Ovary (tissue), 9 donors: ENCODE results near the gene C19orf73. TPM values are rescaled to one million over a fixed set of nuclear protein-coding genes. Genes with fewer than 3 reads are reported as not detected.

ENCODE experiments used
- DNase-seq, 5 donors: peaks; one replicate each; pipeline ENCODE4 v3.0.0-alpha.2; 2019 to 2020
- H3K27ac ChIP-seq, 2 donors: fragments of 200-600 bp; one replicate each; pipeline versions ENCODE4 v1.5.1 to v1.8.0; 2019 to 2022
- H3K27me3 ChIP-seq: fragments of 200-600 bp; one replicate; pipeline ENCODE4 v1.8.0; 2022
- H3K36me3 ChIP-seq: fragments of 200-600 bp; sonication (generic); one replicate; pipeline ENCODE4 v1.5.1; 2019
- H3K4me1 ChIP-seq: one replicate; pipeline ENCODE4 v1.8.1; 2013; ENCODE audit warnings: mild to moderate bottlenecking, moderate library complexity; ENCODE audit not compliant: insufficient read depth
- H3K4me3 ChIP-seq: fragments of 200-600 bp; sonication (generic); one replicate; pipeline ENCODE4 v1.5.1; 2017
- H3K9me3 ChIP-seq, 2 donors: fragments of 200-600 bp in 1 of 2; sonication (generic) in 1 of 2; one replicate each; pipeline versions ENCODE4 v1.5.1 to v1.8.1; 2013 to 2019; ENCODE audit warnings: mild to moderate bottlenecking in 1 of 2, moderate library complexity in 1 of 2
- EP300 ChIP-seq: sonication (generic); formaldehyde crosslinking; IDR thresholded peaks from one replicate; pipeline ENCODE4 v1.6.1; 2017; ENCODE audit warnings: antibody characterized with exemption
- POLR2A ChIP-seq: fragments of 450-650 bp; IDR thresholded peaks from one replicate; pipeline ENCODE4 v1.6.1; 2017; ENCODE audit warnings: antibody characterized with exemption, mild to moderate bottlenecking, moderate library complexity
- WGBS, 3 donors: extraction: QIAGEN DNeasy Blood & Tissue Kit in 1 of 3; methylation state at CpG; one replicate each; pipeline versions ENCODE4 v1.1.5 to v1.1.7; 2013 to 2017; 5-methylcytosine and 5-hydroxymethylcytosine counted together
- intact Hi-C, 4 donors: fragments of 100-400 bp; cut with DNase I; formaldehyde crosslinking; loops; one replicate each; pipeline versions ENCODE4 v1.11.0 to v1.15.1; 2022 to 2023
- polyA plus RNA-seq, 2 donors: library from polyadenylated mRNA; stranded (reverse); fragments of 200-250 nt in 1 of 2; fragments of 350-450 nt in 1 of 2; fragmentation: Illumina TruSeq in 1 of 2; extraction: RNeasy Lipid Tissue Mini Kit (QIAGEN cat#74804) in 1 of 2; gene quantifications; one replicate each; pipeline ENCODE4 v1.2.3, GENCODE V29; 2013 to 2014
- total RNA-seq, 7 donors: library from RNA; depleted of rRNA in 2 of 7; stranded (reverse); fragments of >200 nt in 2 of 7; fragmentation: NEBNext Ultra II Directional in 3 of 7; extraction: Animal tissue kit (Norgen Biotek cat#: 25700) in 3 of 7; gene quantifications; one replicate each; pipeline versions ENCODE4 v1.1.0 to v1.2.4, GENCODE V29; 2016 to 2023
- TF ChIP-seq, protein P1 (sequence below), 3 donors: fragments of 450-650 bp in 2 of 3; fragments of 200-600 bp in 1 of 3; IDR thresholded peaks; one replicate each; pipeline versions ENCODE4 v1.5.1 to v1.8.0; 2016 to 2022; ENCODE audit warnings: antibody characterized with exemption in 3 of 3, mild to moderate bottlenecking in 1 of 3
- donor health status: DM: no; HTN: no; CAD: no; lungs with moderate emphysema.
- donor health status: DM: no; HTN: no; CAD: no.
- donor health status: Bipolar disorder and iron deficiency.
- donor health status: DM: yes; HTN: yes; CAD: no.
- donor health status: DM: no; HTN: no; CAD: no.
- donor health status: DM: yes; HTN: yes; CAD: no.

The C19orf73 gene
- total and polyA plus RNA-seq, 9 donors = 0.42 to 1.5 (median 0.45) TPM; not detected in 4

GRCh38 chr19:49155820-49156346 lies 36.9 kb upstream of the C19orf73 start:
- DNase-seq = no peak
- Histone ChIP-seq H3K4me3 (no peak overlapping the region), H3K36me3 (no peaks in the 10 kb centered on the region), H3K27ac (peak overlapping the region in 1 of 2 donors; percentile 20), H3K9me3 (no peaks in the 10 kb centered on the region), H3K27me3 (no peaks in the 10 kb centered on the region), H3K4me1 (peaks cover 3% of the 10 kb centered on the region)
- WGBS, 3 donors = 30 to 40% (median 37%) methylated on average over 4 of the region's 4 CpGs
- TF ChIP-seq, protein P1, sequence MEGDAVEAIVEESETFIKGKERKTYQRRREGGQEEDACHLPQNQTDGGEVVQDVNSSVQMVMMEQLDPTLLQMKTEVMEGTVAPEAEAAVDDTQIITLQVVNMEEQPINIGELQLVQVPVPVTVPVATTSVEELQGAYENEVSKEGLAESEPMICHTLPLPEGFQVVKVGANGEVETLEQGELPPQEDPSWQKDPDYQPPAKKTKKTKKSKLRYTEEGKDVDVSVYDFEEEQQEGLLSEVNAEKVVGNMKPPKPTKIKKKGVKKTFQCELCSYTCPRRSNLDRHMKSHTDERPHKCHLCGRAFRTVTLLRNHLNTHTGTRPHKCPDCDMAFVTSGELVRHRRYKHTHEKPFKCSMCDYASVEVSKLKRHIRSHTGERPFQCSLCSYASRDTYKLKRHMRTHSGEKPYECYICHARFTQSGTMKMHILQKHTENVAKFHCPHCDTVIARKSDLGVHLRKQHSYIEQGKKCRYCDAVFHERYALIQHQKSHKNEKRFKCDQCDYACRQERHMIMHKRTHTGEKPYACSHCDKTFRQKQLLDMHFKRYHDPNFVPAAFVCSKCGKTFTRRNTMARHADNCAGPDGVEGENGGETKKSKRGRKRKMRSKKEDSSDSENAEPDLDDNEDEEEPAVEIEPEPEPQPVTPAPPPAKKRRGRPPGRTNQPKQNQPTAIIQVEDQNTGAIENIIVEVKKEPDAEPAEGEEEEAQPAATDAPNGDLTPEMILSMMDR (IDR thresholded peaks at IDR 0.05) = no peak
- no peak for TF ChIP-seq EP300
- TF ChIP-seq POLR2A = no peak
- intact Hi-C loops = no loop called here

DNA sequence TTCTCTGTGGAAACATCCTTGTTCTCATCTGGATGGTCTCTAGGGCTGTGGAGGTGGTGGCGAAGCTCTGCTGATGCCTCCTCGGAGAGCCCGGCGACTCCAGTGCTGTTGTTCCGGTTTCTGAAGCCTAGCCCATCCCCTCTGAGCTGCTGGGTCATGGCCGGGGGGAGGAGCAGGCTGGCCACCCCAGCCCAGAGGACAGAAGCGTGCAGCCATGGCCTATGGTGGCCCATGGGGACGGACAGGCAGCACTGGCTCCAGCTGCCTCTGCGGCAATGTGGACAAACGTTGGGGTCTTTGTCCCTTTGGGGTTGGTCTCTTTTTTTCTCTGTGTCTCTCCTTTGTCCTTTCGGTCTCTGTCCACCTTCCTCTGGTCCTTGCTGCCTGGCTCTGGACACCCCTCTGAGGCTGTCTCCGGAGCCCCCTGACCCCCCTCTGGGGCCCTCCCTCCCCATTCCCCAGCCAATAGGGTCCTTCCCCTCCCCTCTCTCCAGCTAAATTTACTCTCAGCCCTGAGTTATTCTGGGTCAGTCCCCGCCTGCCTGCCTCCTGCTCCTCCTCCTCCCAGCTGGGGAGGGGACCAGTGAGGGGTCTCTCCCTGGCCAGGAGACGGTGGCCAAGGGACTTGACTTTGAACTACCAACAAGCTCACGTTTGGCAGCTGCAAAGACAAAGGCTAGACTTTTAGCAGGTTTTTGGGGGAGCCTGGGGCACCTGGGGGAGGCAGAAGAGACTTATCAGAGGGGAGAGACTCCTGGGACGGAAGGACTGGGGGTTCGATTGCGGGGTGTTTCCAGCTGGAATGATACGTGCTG lies 36.3 kb upstream of the C19orf73 start, which contains the start of gene HRC:
Gene HRC, minus strand, starts transcription at position 392 of the 815 bp plus-strand sequence. Its CDS starts 159 bp downstream, at position 233.
- H3K27ac ChIP-seq = peak within 1 kb of the TSS in 1 of 2 donors; percentile 20
- peaks cover 3% of the 10 kb centered on the region for H3K4me1 ChIP-seq
- DNase-seq = no peak
- no peaks in the 10 kb centered on the region for H3K9me3 ChIP-seq
- H3K27me3 ChIP-seq = no peaks in the 10 kb centered on the region
- intact Hi-C loops = no loop called here
- H3K4me3 ChIP-seq = no peak within 1 kb of the TSS
- WGBS, 3 donors = 26 to 33% (median 33%) methylated on average over 15 to 19 of the region's 19 CpGs
- TF ChIP-seq EP300 = no peak
- TF ChIP-seq POLR2A = no peak
- TF ChIP-seq, protein P1 (IDR thresholded peaks at IDR 0.05) = no peak
- H3K36me3 ChIP-seq = no peaks in the 10 kb centered on the region

GRCh38 chr19:49154279-49154678 lies 35.3 kb upstream of the C19orf73 start:
- TF ChIP-seq POLR2A = no peak
- TF ChIP-seq, protein P1 (IDR thresholded peaks at IDR 0.05) = no peak
- TF ChIP-seq EP300 = no peak
- intact Hi-C loops = no loop called here
- H3K9me3 ChIP-seq = no peaks in the 10 kb centered on the region
- peaks cover 3% of the 10 kb centered on the region for H3K4me1 ChIP-seq
- no peaks in the 10 kb centered on the region for H3K36me3 ChIP-seq
- no peak for DNase-seq
- no peaks in the 10 kb centered on the region for H3K27me3 ChIP-seq
- WGBS, 3 donors = 92 to 95% (median 93%) methylated on average over 6 of the region's 6 CpGs
- H3K4me3 ChIP-seq = no peak overlapping the region
- H3K27ac ChIP-seq = no peak overlapping the region

- no peak for TF ChIP-seq EP300
- TF ChIP-seq POLR2A = no peak
- TF ChIP-seq, protein P1 (IDR thresholded peaks at IDR 0.05) = no peak
Observed at GRCh38 chr19:49153167-49153809, 34.3 kb upstream of the C19orf73 start.

More at GRCh38 chr19:49153167-49153809, 34.3 kb upstream of the C19orf73 start:
- Histone ChIP-seq H3K4me1 (peaks cover 6% of the 10 kb centered on the region), H3K4me3 (no peak overlapping the region), H3K9me3 (no peaks in the 10 kb centered on the region), H3K27ac (no peak overlapping the region), H3K27me3 (no peaks in the 10 kb centered on the region), H3K36me3 (no peaks in the 10 kb centered on the region)
- no peak for DNase-seq
- intact Hi-C loops = no loop called here
- WGBS, 3 donors = 88 to 91% (median 91%) methylated on average over 10 of the region's 10 CpGs
